H9 (cell line): ENCODE measurements around the gene MYL11. TPM values are rescaled to one million over a fixed set of nuclear protein-coding genes. Genes with fewer than 3 reads are reported as not detected.

ENCODE experiments used
- DNase-seq: peaks from one replicate; pipeline ENCODE4 v3.0.0-alpha.2; 2017
- H2AFZ ChIP-seq: one replicate; pipeline ENCODE4 v1.6.1; 2013; ENCODE audit warnings: mild to moderate bottlenecking, low read length, control low read depth, moderate library complexity
- H2AK5ac ChIP-seq: 2 replicates; pipeline ENCODE4 v1.6.1; 2013; ENCODE audit warnings: low read length, control low read depth, mixed read lengths; ENCODE audit not compliant: insufficient read length
- H2BK120ac ChIP-seq: one replicate; pipeline ENCODE4 v1.6.1; 2013; ENCODE audit warnings: low read depth, mild to moderate bottlenecking, low read length, control low read depth, inconsistent platforms; ENCODE audit not compliant: poor library complexity, severe bottlenecking
- H2BK12ac ChIP-seq: 2 replicates; pipeline ENCODE4 v1.6.1; 2013; ENCODE audit warnings: low read length, control low read depth, mixed read lengths, low read depth; ENCODE audit not compliant: insufficient read length
- H2BK15ac ChIP-seq: 2 replicates; pipeline ENCODE4 v1.6.1; 2013; ENCODE audit warnings: low read depth, low read length, control low read depth
- H2BK20ac ChIP-seq: one replicate; pipeline ENCODE4 v1.6.1; 2013; ENCODE audit warnings: low read depth, mild to moderate bottlenecking, low read length, control low read depth, inconsistent platforms; ENCODE audit not compliant: poor library complexity, severe bottlenecking
- H2BK5ac ChIP-seq: 2 replicates; pipeline ENCODE4 v1.6.1; 2013; ENCODE audit warnings: low read length, control low read depth, mixed read lengths; ENCODE audit not compliant: insufficient read length
- H3K14ac ChIP-seq: 2 replicates; pipeline ENCODE4 v1.6.1; 2013; ENCODE audit warnings: low read length, control low read depth; ENCODE audit not compliant: insufficient read depth
- H3K18ac ChIP-seq: 2 replicates; pipeline ENCODE4 v1.6.1; 2013; ENCODE audit warnings: low read depth, mild to moderate bottlenecking, mixed read lengths, low read length, control low read depth; ENCODE audit not compliant: insufficient read length
- H3K23ac ChIP-seq: 2 replicates; pipeline ENCODE4 v1.6.1; 2013; ENCODE audit warnings: low read length, control low read depth, mixed read lengths, low read depth; ENCODE audit not compliant: insufficient read length
- H3K23me2 ChIP-seq: 2 replicates; pipeline ENCODE4 v1.6.1; 2013; ENCODE audit warnings: low read depth, mild to moderate bottlenecking, mixed read lengths, low read length, control low read depth; ENCODE audit not compliant: insufficient read length, poor library complexity, severe bottlenecking
- H3K27ac ChIP-seq: 2 replicates; pipeline ENCODE4 v1.5.1; 2013; ENCODE audit warnings: low read length, control low read depth, mixed read lengths, low read depth; ENCODE audit not compliant: insufficient read length
- H3K27me3 ChIP-seq: 2 replicates; pipeline ENCODE4 v1.6.1; 2013; ENCODE audit warnings: low read length, control low read depth, inconsistent platforms; ENCODE audit not compliant: insufficient read depth
- H3K4ac ChIP-seq: 2 replicates; pipeline ENCODE4 v1.6.1; 2013; ENCODE audit warnings: low read depth, mild to moderate bottlenecking, control low read depth, inconsistent platforms, low read length, moderate library complexity
- H3K4me1 ChIP-seq: 2 replicates; pipeline ENCODE4 v1.6.1; 2013; ENCODE audit warnings: low read length, control low read depth, inconsistent platforms; ENCODE audit not compliant: insufficient read depth
- H3K4me2 ChIP-seq: 2 replicates; pipeline ENCODE4 v1.6.1; 2013; ENCODE audit warnings: low read length, control low read depth, mixed read lengths; ENCODE audit not compliant: insufficient read length, insufficient read depth
- H3K56ac ChIP-seq: 2 replicates; pipeline ENCODE4 v1.6.1; 2013; ENCODE audit warnings: low read depth, mild to moderate bottlenecking, mixed read lengths, low read length, control low read depth; ENCODE audit not compliant: insufficient read length
- H3K79me1 ChIP-seq: 2 replicates; pipeline ENCODE4 v1.6.1; 2013; ENCODE audit warnings: low read depth, mild to moderate bottlenecking, moderate library complexity, low read length, control low read depth, inconsistent platforms; ENCODE audit not compliant: insufficient read depth, poor library complexity, severe bottlenecking
- H3K79me2 ChIP-seq: 2 replicates; pipeline ENCODE4 v1.6.1; 2013; ENCODE audit warnings: low read length, control low read depth, inconsistent platforms; ENCODE audit not compliant: insufficient read depth
- H3K9ac ChIP-seq: 2 replicates; pipeline ENCODE4 v1.6.1; 2013; ENCODE audit warnings: low read length, control low read depth, mixed read lengths; ENCODE audit not compliant: insufficient read length; ENCODE audit errors: extremely low read depth
- H3K9me3 ChIP-seq: one replicate; pipeline ENCODE4 v1.6.1; 2013; ENCODE audit warnings: low read depth, low read length, inconsistent platforms; ENCODE audit not compliant: control insufficient read depth
- H3T11ph ChIP-seq: one replicate; pipeline ENCODE4 v1.6.1; 2013; ENCODE audit warnings: mild to moderate bottlenecking, low read length, control low read depth, inconsistent platforms
- H4K20me1 ChIP-seq: one replicate; pipeline ENCODE4 v1.6.1; 2013; ENCODE audit not compliant: control insufficient read depth, insufficient read length, insufficient read depth
- H4K5ac ChIP-seq: 2 replicates; pipeline ENCODE4 v1.6.1; 2013; ENCODE audit warnings: low read depth, mild to moderate bottlenecking, mixed read lengths, low read length, control low read depth; ENCODE audit not compliant: insufficient read length
- H4K8ac ChIP-seq: replicated peaks from 2 replicates; pipeline ENCODE4 v1.6.1; 2013; ENCODE audit warnings: low read length, control low read depth, mixed read lengths, low read depth; ENCODE audit not compliant: insufficient read length
- H4K91ac ChIP-seq: 2 replicates; pipeline ENCODE4 v1.6.1; 2013; ENCODE audit warnings: low read depth, mild to moderate bottlenecking, moderate library complexity, mixed read lengths, low read length, control low read depth; ENCODE audit not compliant: insufficient read length
- H3K27ac Mint-ChIP-seq, 3 experiments: 2 replicates in 2 of 3; 3 replicates in 1 of 3; pipeline ENCODE4 v1.8.0; 2020 to 2021; ENCODE audit warnings: mixed read lengths in 3 of 3, mild to moderate bottlenecking in 1 of 3, moderate library complexity in 1 of 3
- H3K27me3 Mint-ChIP-seq: 2 replicates; pipeline ENCODE4 v1.8.0; 2021; ENCODE audit warnings: low read depth, mild to moderate bottlenecking, moderate library complexity, mixed read lengths
- H3K36me3 Mint-ChIP-seq, 3 experiments: 2 replicates in 2 of 3; 3 replicates in 1 of 3; pipeline ENCODE4 v1.8.0; 2020 to 2021; ENCODE audit warnings: low read depth in 3 of 3, mixed read lengths in 3 of 3; ENCODE audit not compliant: insufficient read depth in 1 of 3
- H3K4me1 Mint-ChIP-seq, 2 experiments: 2 replicates each; pipeline ENCODE4 v1.8.0; 2020; ENCODE audit warnings: mixed read lengths in 2 of 2
- H3K4me3 Mint-ChIP-seq, 2 experiments: 2 replicates in 1 of 2; 3 replicates in 1 of 2; pipeline ENCODE4 v1.8.0; 2020 to 2021; ENCODE audit warnings: mild to moderate bottlenecking in 2 of 2, mixed read lengths in 2 of 2, moderate library complexity in 1 of 2
- H3K9me3 Mint-ChIP-seq, 2 experiments: 2 replicates in 1 of 2; 3 replicates in 1 of 2; pipeline ENCODE4 v1.8.0; 2020; ENCODE audit warnings: mild to moderate bottlenecking in 2 of 2, mixed read lengths in 2 of 2, moderate library complexity in 1 of 2
- WGBS: extraction: QIAGEN DNeasy Blood & Tissue Kit; methylation state at CpG from one replicate; pipeline ENCODE4 v1.1.7; 2013; ENCODE audit warnings: missing lambda C conversion rate, low lambda C conversion rate, mixed read lengths; ENCODE audit not compliant: insufficient read length; ENCODE audit errors: extremely low coverage; 5-methylcytosine and 5-hydroxymethylcytosine counted together
- total RNA-seq: library from RNA; stranded (reverse); gene quantifications from 2 replicates; pipeline ENCODE4 v1.2.1, GENCODE V29; 2021
- TF ChIP-seq, protein P1 (sequence below): fragments of 200-600 bp; sonication (generic); conservative IDR thresholded peaks from 3 replicates; pipeline ENCODE4 v1.8.0; 2021; ENCODE audit warnings: antibody characterized with exemption, mild to moderate bottlenecking

MYL11 gene
- total RNA-seq, 1 experiment from 2014 or later = 0.70 TPM

- no peak for DNase-seq
- H3K27ac Mint-ChIP-seq = peak overlapping the region; percentile 93 to 99 (median 97)
These were observed 20.1 kb downstream of the MYL11 start for GRCh38 chr16:30394592-30395154.

More at GRCh38 chr16:30394592-30395154, 20.1 kb downstream of the MYL11 start:
- H4K91ac ChIP-seq = no peak overlapping the region
- H3K4ac ChIP-seq = peak overlapping the region; percentile 18; the same call in 1 of the 2 replicates
- H4K20me1 ChIP-seq = no peaks in the 10 kb centered on the region
- H3K14ac ChIP-seq = peak overlapping the region; percentile 99
- TF ChIP-seq, protein P1, sequence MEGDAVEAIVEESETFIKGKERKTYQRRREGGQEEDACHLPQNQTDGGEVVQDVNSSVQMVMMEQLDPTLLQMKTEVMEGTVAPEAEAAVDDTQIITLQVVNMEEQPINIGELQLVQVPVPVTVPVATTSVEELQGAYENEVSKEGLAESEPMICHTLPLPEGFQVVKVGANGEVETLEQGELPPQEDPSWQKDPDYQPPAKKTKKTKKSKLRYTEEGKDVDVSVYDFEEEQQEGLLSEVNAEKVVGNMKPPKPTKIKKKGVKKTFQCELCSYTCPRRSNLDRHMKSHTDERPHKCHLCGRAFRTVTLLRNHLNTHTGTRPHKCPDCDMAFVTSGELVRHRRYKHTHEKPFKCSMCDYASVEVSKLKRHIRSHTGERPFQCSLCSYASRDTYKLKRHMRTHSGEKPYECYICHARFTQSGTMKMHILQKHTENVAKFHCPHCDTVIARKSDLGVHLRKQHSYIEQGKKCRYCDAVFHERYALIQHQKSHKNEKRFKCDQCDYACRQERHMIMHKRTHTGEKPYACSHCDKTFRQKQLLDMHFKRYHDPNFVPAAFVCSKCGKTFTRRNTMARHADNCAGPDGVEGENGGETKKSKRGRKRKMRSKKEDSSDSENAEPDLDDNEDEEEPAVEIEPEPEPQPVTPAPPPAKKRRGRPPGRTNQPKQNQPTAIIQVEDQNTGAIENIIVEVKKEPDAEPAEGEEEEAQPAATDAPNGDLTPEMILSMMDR = no peak
- no peaks in the 10 kb centered on the region; the same call in 1 of the 2 replicates for H3K4me1 ChIP-seq
- Mint-ChIP-seq H3K4me3 (peak overlapping the region; percentile 85 to 91), H3K27me3 (no peaks in the 10 kb centered on the region; the same call in 1 of the 2 replicates), H3K36me3 (peaks cover 9 to 33% (median 20%) of the 10 kb centered on the region in 3 experiments; a peak in 6 of 7 replicates), H3K4me1 (peaks cover 23 to 41% of the 10 kb centered on the region in 2 experiments), H3K9me3 (no peaks in the 10 kb centered on the region; a peak in 1 of 5 replicates)
- H3K18ac ChIP-seq = peak overlapping the region; percentile 86
- no peak overlapping the region for H2BK20ac ChIP-seq
- WGBS = no CpG with 5 or more reads among the region's 31 CpGs
- H2BK12ac ChIP-seq = no peak overlapping the region
- H2BK120ac ChIP-seq = no peak overlapping the region
- no peak overlapping the region for H3K56ac ChIP-seq
- H2BK15ac ChIP-seq = no peak overlapping the region
- H4K8ac ChIP-seq = no peak overlapping the region
- no peak overlapping the region for H4K5ac ChIP-seq
- H3K27ac ChIP-seq = peak overlapping the region; percentile 67
- H3K4me2 ChIP-seq = peak overlapping the region; percentile 83
- no peak overlapping the region for H3K23ac ChIP-seq
- H2AFZ ChIP-seq = no peak overlapping the region
- H2AK5ac ChIP-seq = no peak overlapping the region
- H3T11ph ChIP-seq = peak overlapping the region; percentile 56
- H3K27me3 ChIP-seq = no peaks in the 10 kb centered on the region
- peak overlapping the region; percentile 74 for H2BK5ac ChIP-seq
- no peaks in the 10 kb centered on the region for H3K79me1 ChIP-seq
- H3K9ac ChIP-seq = peak overlapping the region; percentile 97
- H3K9me3 ChIP-seq = no peaks in the 10 kb centered on the region
- peaks cover 15% of the 10 kb centered on the region for H3K23me2 ChIP-seq
- peaks cover 4% of the 10 kb centered on the region; the same call in 1 of the 2 replicates for H3K79me2 ChIP-seq
